ENCODE results near the gene CHRNA3. TPM values are rescaled to one million over a fixed set of nuclear protein-coding genes. Genes with fewer than 3 reads are reported as not detected.

Gene CHRNA3
- total and polyA plus RNA-seq, 2 donors (not counting 1 experiment from before 2014, with no cell fraction given), result not detected

DNA sequence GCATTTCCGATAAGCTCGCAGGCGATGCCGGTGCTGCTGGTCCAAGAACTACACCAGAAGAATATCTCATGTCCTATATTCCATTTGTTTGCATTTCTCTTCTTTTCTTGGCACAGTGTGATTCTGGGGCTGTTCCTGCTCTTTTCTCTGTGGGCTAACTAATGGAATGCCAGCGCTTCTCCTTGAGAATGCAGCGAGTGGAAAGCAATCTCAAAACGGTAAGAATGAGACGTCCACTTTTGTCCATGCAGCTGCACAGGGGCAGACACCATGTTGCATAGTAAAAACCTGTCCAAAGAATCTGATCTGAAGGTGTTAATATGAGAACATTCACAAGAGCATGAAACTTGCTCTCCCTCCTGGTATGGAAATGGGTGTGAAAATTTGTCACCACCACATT, 6.6 kb upstream of the CHRNA3 start:
- intact Hi-C loops (cut with micrococcal nuclease), result no loop called here
- no peaks in the 10 kb centered on the region for H3K4me1 ChIP-seq (ENCODE audit: control insufficient read depth in 2 of 2, insufficient read depth in 2 of 2, low read length in 2 of 2)
- no peak overlapping the region for H3K4me3 ChIP-seq (ENCODE audit: control extremely low read depth in 1 of 5, extremely low read depth in 1 of 5, insufficient read depth in 1 of 5, low read depth in 2 of 5, low read length in 4 of 5)
- no peak overlapping the region for H3K9ac ChIP-seq (ENCODE audit: low read length)
- no peaks in the 10 kb centered on the region for H3K9me3 Mint-ChIP-seq (ENCODE audit: insufficient read depth)
- no peak for TF ChIP-seq EZH2 (IDR thresholded peaks at IDR 0.05; ENCODE audit: borderline replicate concordance, insufficient read depth, low read depth, low read length, poor library complexity, severe bottlenecking)
- TF ChIP-seq, protein P1, sequence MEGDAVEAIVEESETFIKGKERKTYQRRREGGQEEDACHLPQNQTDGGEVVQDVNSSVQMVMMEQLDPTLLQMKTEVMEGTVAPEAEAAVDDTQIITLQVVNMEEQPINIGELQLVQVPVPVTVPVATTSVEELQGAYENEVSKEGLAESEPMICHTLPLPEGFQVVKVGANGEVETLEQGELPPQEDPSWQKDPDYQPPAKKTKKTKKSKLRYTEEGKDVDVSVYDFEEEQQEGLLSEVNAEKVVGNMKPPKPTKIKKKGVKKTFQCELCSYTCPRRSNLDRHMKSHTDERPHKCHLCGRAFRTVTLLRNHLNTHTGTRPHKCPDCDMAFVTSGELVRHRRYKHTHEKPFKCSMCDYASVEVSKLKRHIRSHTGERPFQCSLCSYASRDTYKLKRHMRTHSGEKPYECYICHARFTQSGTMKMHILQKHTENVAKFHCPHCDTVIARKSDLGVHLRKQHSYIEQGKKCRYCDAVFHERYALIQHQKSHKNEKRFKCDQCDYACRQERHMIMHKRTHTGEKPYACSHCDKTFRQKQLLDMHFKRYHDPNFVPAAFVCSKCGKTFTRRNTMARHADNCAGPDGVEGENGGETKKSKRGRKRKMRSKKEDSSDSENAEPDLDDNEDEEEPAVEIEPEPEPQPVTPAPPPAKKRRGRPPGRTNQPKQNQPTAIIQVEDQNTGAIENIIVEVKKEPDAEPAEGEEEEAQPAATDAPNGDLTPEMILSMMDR (IDR thresholded peaks at IDR 0.05), result no peak
- no peaks in the 10 kb centered on the region for H3K36me3 ChIP-seq (replicated peaks in 1 of 2; ENCODE audit: control extremely low read depth in 1 of 2, control insufficient read depth in 1 of 2, extremely low read depth in 1 of 2, insufficient read depth in 2 of 2, low read length in 1 of 2)
- H3K4me3 Mint-ChIP-seq, result no peak overlapping the region
- peaks cover 0 to 3% (median 1%) of the 10 kb centered on the region in 4 experiments for H3K27me3 ChIP-seq (replicated peaks in 1 of 4; ENCODE audit: control extremely low read depth in 1 of 4, control insufficient read depth in 3 of 4, insufficient read depth in 4 of 4, low read length in 3 of 4)
- WGBS (ENCODE audit: insufficient coverage), result 89% methylated on average over 7 of the region's 8 CpGs
- H3K27ac ChIP-seq (ENCODE audit: low read length in 2 of 2), result no peak overlapping the region
- no peaks in the 10 kb centered on the region for H4K20me1 ChIP-seq (ENCODE audit: control insufficient read depth, insufficient read depth, low read length, poor library complexity, severe bottlenecking)
- no peak overlapping the region for H2AFZ ChIP-seq (ENCODE audit: insufficient read depth, low read depth, low read length, poor library complexity, severe bottlenecking)
- DNase-seq (no peak), ATAC-seq (ENCODE audit: low read depth) (no peak)
- H3K27ac Mint-ChIP-seq, result no peak overlapping the region
- POLR2A ChIA-PET, result no interaction called here
- H3K27me3 Mint-ChIP-seq, result peaks cover 35% of the 10 kb centered on the region
- H3K4me1 Mint-ChIP-seq, result no peaks in the 10 kb centered on the region
- H3K9me3 ChIP-seq (ENCODE audit: control extremely low read depth in 1 of 3, control insufficient read depth in 2 of 3, insufficient read depth in 1 of 3, low read length in 2 of 3), result no peaks in the 10 kb centered on the region
- no peaks in the 10 kb centered on the region for H3K79me2 ChIP-seq (ENCODE audit: control insufficient read depth, insufficient read depth, low read length)
- H3K4me2 ChIP-seq (replicated peaks; ENCODE audit: low read depth, low read length, poor library complexity, severe bottlenecking), result no peak overlapping the region
- CTCF ChIA-PET, result interaction anchor here (1.2 kb wide), 1 partner anchor 22 kb away, joined by 4 read pairs; no protein-coding TSS in a partner anchor

DNA sequence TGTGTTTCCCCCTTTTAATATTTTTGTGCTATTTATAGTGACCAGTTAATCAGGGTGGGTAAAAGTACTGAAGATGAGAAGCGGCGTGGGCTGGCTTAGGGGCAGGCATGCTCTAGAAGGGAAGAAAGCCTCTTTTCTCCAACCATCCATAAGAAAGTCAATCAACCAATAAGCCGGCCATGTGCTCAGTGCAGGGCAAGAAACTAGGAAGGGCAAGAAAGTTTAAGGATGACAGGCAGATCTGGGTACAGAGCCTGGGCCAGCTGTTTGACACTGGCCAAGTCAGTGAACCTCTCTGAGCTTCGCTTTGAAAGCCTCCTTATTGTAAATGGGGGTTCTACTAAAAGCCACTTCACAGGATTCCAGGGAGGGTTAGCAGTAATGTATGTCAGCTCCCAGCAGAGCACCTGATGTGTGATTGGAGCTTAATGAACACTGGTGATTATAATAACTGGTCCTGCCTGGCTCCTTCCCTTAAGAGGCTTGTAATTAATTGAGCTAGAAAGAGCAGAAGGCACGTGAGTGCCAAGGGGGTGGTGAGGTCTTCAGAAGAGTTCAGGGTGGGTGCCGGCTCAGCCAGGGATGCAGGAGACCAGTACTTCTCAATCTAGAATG, 5.7 kb upstream of the CHRNA3 start:
- H4K20me1 ChIP-seq (ENCODE audit: control insufficient read depth, insufficient read depth, low read length, poor library complexity, severe bottlenecking), result no peaks in the 10 kb centered on the region
- H3K36me3 ChIP-seq (replicated peaks in 1 of 2; ENCODE audit: control extremely low read depth in 1 of 2, control insufficient read depth in 1 of 2, extremely low read depth in 1 of 2, insufficient read depth in 2 of 2, low read length in 1 of 2), result no peaks in the 10 kb centered on the region
- H3K27ac ChIP-seq (ENCODE audit: low read length in 2 of 2), result no peak overlapping the region
- H3K4me1 Mint-ChIP-seq, result no peaks in the 10 kb centered on the region
- WGBS (ENCODE audit: insufficient coverage), result 87% methylated on average over 4 of the region's 6 CpGs
- ATAC-seq (ENCODE audit: low read depth) (no peak), DNase-seq (no peak)
- peaks cover 0 to 11% (median 1%) of the 10 kb centered on the region in 4 experiments for H3K27me3 ChIP-seq (replicated peaks in 1 of 4; ENCODE audit: control extremely low read depth in 1 of 4, control insufficient read depth in 3 of 4, insufficient read depth in 4 of 4, low read length in 3 of 4)
- TF ChIP-seq, protein P1 (IDR thresholded peaks at IDR 0.05), result no peak
- TF ChIP-seq EZH2 (IDR thresholded peaks at IDR 0.05; ENCODE audit: borderline replicate concordance, insufficient read depth, low read depth, low read length, poor library complexity, severe bottlenecking), result no peak
- no peak overlapping the region for H2AFZ ChIP-seq (ENCODE audit: insufficient read depth, low read depth, low read length, poor library complexity, severe bottlenecking)
- no peak overlapping the region for H3K9ac ChIP-seq (ENCODE audit: low read length)
- no peak overlapping the region for H3K4me3 ChIP-seq (ENCODE audit: control extremely low read depth in 1 of 5, extremely low read depth in 1 of 5, insufficient read depth in 1 of 5, low read depth in 2 of 5, low read length in 4 of 5)
- no peaks in the 10 kb centered on the region for H3K79me2 ChIP-seq (ENCODE audit: control insufficient read depth, insufficient read depth, low read length)
- H3K4me3 Mint-ChIP-seq, result no peak overlapping the region
- no peak overlapping the region for H3K4me2 ChIP-seq (replicated peaks; ENCODE audit: low read depth, low read length, poor library complexity, severe bottlenecking)
- H3K27me3 Mint-ChIP-seq, result peaks cover 38% of the 10 kb centered on the region
- H3K27ac Mint-ChIP-seq, result no peak overlapping the region
- no peaks in the 10 kb centered on the region for H3K9me3 ChIP-seq (ENCODE audit: control extremely low read depth in 1 of 3, control insufficient read depth in 2 of 3, insufficient read depth in 1 of 3, low read length in 2 of 3)
- no peaks in the 10 kb centered on the region for H3K4me1 ChIP-seq (ENCODE audit: control insufficient read depth in 2 of 2, insufficient read depth in 2 of 2, low read length in 2 of 2)
- intact Hi-C loops (cut with micrococcal nuclease), result no loop called here
- no peaks in the 10 kb centered on the region for H3K9me3 Mint-ChIP-seq (ENCODE audit: insufficient read depth)
- ChIA-PET CTCF (interaction anchor here (1.2 kb wide), 1 partner anchor 23 kb away, joined by 4 read pairs; no protein-coding TSS in a partner anchor), POLR2A (no interaction called here)
